Thyroid gland (tissue), 4 donors: ENCODE results near the gene IL33.

Source experiments
- POLR2A ChIP-seq, 2 donors: fragments of 450-650 bp; IDR thresholded peaks; one replicate each; pipeline ENCODE4 v1.6.1; 2017; ENCODE audit warnings: antibody characterized with exemption in 2 of 2, mild to moderate bottlenecking in 2 of 2, moderate library complexity in 1 of 2
- TF ChIP-seq, protein P1 (sequence below), 6 experiments: fragments of 200-600 bp in 3 of 6; fragments of 450-650 bp in 3 of 6; sonication (generic) in 3 of 6; IDR thresholded peaks; one replicate each; pipeline ENCODE4 v1.5.1; 2016 to 2019; ENCODE audit warnings: antibody characterized with exemption in 6 of 6, mild to moderate bottlenecking in 2 of 6, inconsistent platforms in 1 of 6, moderate library complexity in 1 of 6

DNA sequence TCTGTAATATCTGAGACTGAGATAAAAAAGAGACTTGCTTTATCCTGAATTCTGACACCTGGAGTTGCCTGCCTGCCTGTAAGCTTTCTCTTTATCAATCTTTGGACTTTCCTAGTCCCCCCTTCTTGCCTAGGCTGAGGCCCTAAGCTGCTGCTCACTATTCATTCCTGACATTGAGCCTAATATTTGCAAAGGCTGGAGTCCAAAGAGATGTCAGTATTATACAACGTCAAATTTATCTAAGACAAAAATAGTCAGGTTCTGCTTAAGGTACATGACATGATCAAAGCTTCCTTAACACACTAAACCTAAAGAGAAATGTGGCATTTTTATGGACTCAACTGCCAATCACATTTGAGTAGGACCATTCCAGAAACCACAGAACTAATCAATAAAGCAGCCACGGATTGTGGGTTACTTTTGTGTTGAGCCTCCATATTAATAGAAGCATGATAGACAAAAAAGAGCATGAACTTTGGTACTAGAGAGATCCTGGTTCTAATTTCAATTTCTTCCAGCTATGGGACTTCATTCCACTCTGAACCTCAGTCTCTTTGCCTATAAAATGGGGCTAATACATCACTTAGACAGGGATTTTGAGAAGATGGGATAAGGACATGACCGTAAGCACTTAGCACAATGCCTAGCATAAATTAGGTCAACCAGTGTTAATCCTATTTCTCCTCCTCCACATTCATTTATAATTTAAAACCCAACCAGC lies 56.1 kb downstream of the IL33 start:
- TF ChIP-seq, protein P1, sequence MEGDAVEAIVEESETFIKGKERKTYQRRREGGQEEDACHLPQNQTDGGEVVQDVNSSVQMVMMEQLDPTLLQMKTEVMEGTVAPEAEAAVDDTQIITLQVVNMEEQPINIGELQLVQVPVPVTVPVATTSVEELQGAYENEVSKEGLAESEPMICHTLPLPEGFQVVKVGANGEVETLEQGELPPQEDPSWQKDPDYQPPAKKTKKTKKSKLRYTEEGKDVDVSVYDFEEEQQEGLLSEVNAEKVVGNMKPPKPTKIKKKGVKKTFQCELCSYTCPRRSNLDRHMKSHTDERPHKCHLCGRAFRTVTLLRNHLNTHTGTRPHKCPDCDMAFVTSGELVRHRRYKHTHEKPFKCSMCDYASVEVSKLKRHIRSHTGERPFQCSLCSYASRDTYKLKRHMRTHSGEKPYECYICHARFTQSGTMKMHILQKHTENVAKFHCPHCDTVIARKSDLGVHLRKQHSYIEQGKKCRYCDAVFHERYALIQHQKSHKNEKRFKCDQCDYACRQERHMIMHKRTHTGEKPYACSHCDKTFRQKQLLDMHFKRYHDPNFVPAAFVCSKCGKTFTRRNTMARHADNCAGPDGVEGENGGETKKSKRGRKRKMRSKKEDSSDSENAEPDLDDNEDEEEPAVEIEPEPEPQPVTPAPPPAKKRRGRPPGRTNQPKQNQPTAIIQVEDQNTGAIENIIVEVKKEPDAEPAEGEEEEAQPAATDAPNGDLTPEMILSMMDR (IDR thresholded peaks at IDR 0.05) = no peak
- TF ChIP-seq POLR2A (IDR thresholded peaks at IDR 0.05) = no peak
